GM12891 (cell line): Measurements from ENCODE around the gene ADAMTS17.

Experiments used
- DNase-seq: peaks from one replicate; pipeline ENCODE4 v3.0.0; 2011; ENCODE audit warnings: low spot score; ENCODE audit not compliant: insufficient read length
- FAIRE-seq: peaks from 2 replicates; lab custom pipeline; 2011; peaks lifted over from hg19 to GRCh38; lab: Jason Lieb, UNC
- PAX5 ChIP-seq: IDR thresholded peaks from 2 replicates; pipeline ENCODE4 v1.6.1; 2011; ENCODE audit warnings: low read length, moderate library complexity, mild to moderate bottlenecking; ENCODE audit not compliant: insufficient read depth, severe bottlenecking
- POLR2A ChIP-seq: IDR thresholded peaks from 2 replicates; pipeline ENCODE4 v1.6.1; 2011; ENCODE audit warnings: low read depth, low read length, control low read depth
- POLR2AphosphoS5 ChIP-seq: IDR thresholded peaks from 2 replicates; pipeline ENCODE4 v1.6.1; 2011; ENCODE audit warnings: low read depth, low read length, control low read depth
- POU2F2 ChIP-seq: IDR thresholded peaks from 2 replicates; pipeline ENCODE4 v1.6.1; 2011; ENCODE audit warnings: low read depth, mild to moderate bottlenecking, control low read depth, low read length, moderate library complexity
- SPI1 ChIP-seq: IDR thresholded peaks from 2 replicates; pipeline ENCODE4 v1.6.1; 2011; ENCODE audit warnings: low read depth, low read length, control low read depth
- TAF1 ChIP-seq: IDR thresholded peaks from 2 replicates; pipeline ENCODE4 v1.6.1; 2011; ENCODE audit warnings: low read depth, low read length, control low read depth

The ADAMTS17 gene

GRCh38 chr15:100141311-100142001 lies 200.3 kb downstream of the ADAMTS17 start:
- TF ChIP-seq TAF1 (no peak), SPI1 (no peak), PAX5 (no peak), POLR2A (no peak), POU2F2 (no peak), POLR2AphosphoS5 (no peak)
- no peak for FAIRE-seq
- no peak for DNase-seq

- FAIRE-seq (no peak), DNase-seq (no peak)
- TF ChIP-seq PAX5 (no peak), POU2F2 (no peak), POLR2A (no peak), POLR2AphosphoS5 (no peak), TAF1 (no peak), SPI1 (no peak)
These were observed 201.1 kb downstream of the ADAMTS17 start for GRCh38 chr15:100140527-100141308.

GRCh38 chr15:100134586-100134985 lies 207.2 kb downstream of the ADAMTS17 start:
- DNase-seq (no peak), FAIRE-seq (no peak)
- no peak for TF ChIP-seq POU2F2
- TF ChIP-seq POLR2A = no peak
- TF ChIP-seq SPI1 = no peak
- no peak for TF ChIP-seq TAF1

- DNase-seq (no peak), FAIRE-seq (no peak)
- TF ChIP-seq POLR2AphosphoS5 (no peak), PAX5 (no peak), SPI1 (no peak), POU2F2 (no peak), POLR2A (no peak), TAF1 (no peak)
These were observed 207.6 kb downstream of the ADAMTS17 start for GRCh38 chr15:100134089-100134583.

- TF ChIP-seq SPI1 (no peak), PAX5 (no peak), TAF1 (no peak), POLR2AphosphoS5 (no peak)
- DNase-seq (no peak), FAIRE-seq (no peak)
These were observed 208.8 kb downstream of the ADAMTS17 start for GRCh38 chr15:100133001-100133400.

- no peak for DNase-seq
- FAIRE-seq = no peak
- TF ChIP-seq PAX5 (no peak), POLR2AphosphoS5 (no peak), TAF1 (no peak), POLR2A (no peak), POU2F2 (no peak), SPI1 (no peak)
These were observed 209.5 kb downstream of the ADAMTS17 start for GRCh38 chr15:100132309-100132708.

GRCh38 chr15:100131321-100132224 lies 210.2 kb downstream of the ADAMTS17 start:
- no peak for FAIRE-seq
- TF ChIP-seq PAX5 (no peak), POU2F2 (no peak), TAF1 (no peak), SPI1 (no peak), POLR2A (no peak), POLR2AphosphoS5 (no peak)
- DNase-seq = no peak

- FAIRE-seq (no peak), DNase-seq (no peak)
- TF ChIP-seq SPI1 = no peak
- TF ChIP-seq PAX5 = no peak
- no peak for TF ChIP-seq POLR2A
- TF ChIP-seq POU2F2 = no peak
- TF ChIP-seq TAF1 = no peak
- TF ChIP-seq POLR2AphosphoS5 = no peak
These were observed 212.1 kb downstream of the ADAMTS17 start for GRCh38 chr15:100129677-100130076.

- DNase-seq (no peak), FAIRE-seq (no peak)
- TF ChIP-seq POLR2AphosphoS5 (no peak), SPI1 (no peak)
These were observed 216.2 kb downstream of the ADAMTS17 start for GRCh38 chr15:100125401-100126191.
